ENCODE measurements around the gene ZNF385B.

DNA sequence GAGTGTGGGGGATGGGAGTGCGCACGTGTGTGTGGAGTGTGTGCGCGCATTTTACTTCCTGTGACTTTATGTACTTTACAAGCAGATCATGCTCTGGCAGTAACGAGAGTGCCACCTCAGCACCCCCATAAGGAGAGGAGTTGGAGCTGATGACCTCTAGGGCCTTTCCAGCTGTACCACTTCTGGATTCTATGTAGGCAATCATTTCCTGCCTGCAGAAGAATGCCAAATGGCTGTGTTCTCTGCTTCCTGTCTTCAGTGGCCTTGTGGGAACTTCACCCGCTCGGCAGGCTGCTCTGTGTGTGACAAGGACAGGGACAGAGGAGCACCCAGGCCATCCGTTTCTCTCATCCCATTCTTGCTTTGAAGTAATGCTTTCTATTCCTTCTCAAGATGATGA, 22.8 kb upstream of the ZNF385B start:
- TF ChIP-seq, protein P1, sequence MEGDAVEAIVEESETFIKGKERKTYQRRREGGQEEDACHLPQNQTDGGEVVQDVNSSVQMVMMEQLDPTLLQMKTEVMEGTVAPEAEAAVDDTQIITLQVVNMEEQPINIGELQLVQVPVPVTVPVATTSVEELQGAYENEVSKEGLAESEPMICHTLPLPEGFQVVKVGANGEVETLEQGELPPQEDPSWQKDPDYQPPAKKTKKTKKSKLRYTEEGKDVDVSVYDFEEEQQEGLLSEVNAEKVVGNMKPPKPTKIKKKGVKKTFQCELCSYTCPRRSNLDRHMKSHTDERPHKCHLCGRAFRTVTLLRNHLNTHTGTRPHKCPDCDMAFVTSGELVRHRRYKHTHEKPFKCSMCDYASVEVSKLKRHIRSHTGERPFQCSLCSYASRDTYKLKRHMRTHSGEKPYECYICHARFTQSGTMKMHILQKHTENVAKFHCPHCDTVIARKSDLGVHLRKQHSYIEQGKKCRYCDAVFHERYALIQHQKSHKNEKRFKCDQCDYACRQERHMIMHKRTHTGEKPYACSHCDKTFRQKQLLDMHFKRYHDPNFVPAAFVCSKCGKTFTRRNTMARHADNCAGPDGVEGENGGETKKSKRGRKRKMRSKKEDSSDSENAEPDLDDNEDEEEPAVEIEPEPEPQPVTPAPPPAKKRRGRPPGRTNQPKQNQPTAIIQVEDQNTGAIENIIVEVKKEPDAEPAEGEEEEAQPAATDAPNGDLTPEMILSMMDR (IDR thresholded peaks at IDR 0.05), result no peak
- TF ChIP-seq EZH2 (IDR thresholded peaks at IDR 0.05; ENCODE audit: borderline replicate concordance, insufficient read depth, low read depth, low read length, poor library complexity, severe bottlenecking), result no peak

Data from B cell (primary cell).